A549 (cell line): ENCODE results near the gene RGS9BP.

Source experiments
- CTCF ChIP-seq: fragments of >200 bp; sonication (Bioruptor Twin); formaldehyde crosslinking; IDR thresholded peaks from 3 replicates; pipeline ENCODE4 v1.5.1; 2016
- POLR2A ChIP-seq: IDR thresholded peaks from 2 replicates; pipeline ENCODE4 v1.6.1; 2012; ENCODE audit warnings: mild to moderate bottlenecking, low read length
- RAD21 ChIP-seq, 2 experiments: fragments of >200 bp in 1 of 2; sonication (Bioruptor Twin) in 1 of 2; formaldehyde crosslinking in 1 of 2; IDR thresholded peaks in 1 of 2; conservative IDR thresholded peaks in 1 of 2; 2 replicates in 1 of 2; 3 replicates in 1 of 2; pipeline ENCODE4 v1.6.1; 2012 to 2018; ENCODE audit warnings: inconsistent platforms in 1 of 2

DNA sequence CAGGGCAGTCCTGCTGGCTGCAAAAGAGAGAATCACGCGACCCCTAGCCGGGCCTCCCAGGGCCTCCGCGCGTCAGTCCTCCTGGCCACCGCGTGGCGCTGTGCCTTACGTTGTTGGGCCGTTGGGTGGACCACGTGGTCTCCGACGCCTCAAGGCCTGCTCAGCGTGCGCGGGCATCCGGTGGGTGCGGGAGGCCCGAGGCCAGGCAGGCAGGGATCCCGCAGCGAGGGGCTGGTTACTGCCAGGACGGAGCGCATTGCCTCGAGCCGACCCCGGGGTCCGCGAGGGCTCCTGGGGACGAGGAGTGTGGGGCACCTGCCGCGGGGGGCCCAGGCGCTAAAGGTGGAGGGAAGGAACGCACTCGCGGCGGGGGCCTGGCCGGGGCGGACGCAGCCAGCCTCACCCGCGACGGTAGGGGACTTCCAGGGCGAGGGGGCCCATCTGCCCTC, 44.0 kb downstream of the RGS9BP start, which contains the start of gene TDRD12:
- TF ChIP-seq CTCF (0 out of 3 replicates have a peak, but pooled peaks have one; percentile 24), RAD21 (conservative IDR thresholded peaks at IDR 0.05 in 1 of 2, IDR thresholded peaks at IDR 0.05 in 1 of 2) (no peak), POLR2A (no peak)
